ENCODE data around the gene TMEM107.

DNA sequence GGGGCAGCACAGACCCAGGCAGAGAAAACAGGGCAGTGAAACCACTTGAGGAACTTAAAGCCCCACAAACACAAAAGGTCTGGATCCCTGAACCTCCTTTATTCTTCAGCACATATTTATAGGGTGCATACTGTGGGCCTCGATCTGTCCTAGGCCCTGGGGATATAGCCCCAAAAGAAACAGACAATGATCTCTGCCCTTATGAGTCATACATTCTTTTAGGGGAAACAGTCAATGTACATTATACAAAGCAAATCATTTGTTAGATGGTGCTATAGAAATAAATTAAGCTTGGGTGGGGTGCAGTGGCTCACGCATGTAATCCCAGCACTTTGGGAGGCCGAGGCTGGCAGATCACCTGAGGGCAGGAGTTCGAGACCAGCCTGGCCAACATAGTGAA is 42.2 kb downstream of the TMEM107 start:
- no peak for TF ChIP-seq POLR2AphosphoS5 (IDR thresholded peaks at IDR 0.05)
- TF ChIP-seq, protein P1, sequence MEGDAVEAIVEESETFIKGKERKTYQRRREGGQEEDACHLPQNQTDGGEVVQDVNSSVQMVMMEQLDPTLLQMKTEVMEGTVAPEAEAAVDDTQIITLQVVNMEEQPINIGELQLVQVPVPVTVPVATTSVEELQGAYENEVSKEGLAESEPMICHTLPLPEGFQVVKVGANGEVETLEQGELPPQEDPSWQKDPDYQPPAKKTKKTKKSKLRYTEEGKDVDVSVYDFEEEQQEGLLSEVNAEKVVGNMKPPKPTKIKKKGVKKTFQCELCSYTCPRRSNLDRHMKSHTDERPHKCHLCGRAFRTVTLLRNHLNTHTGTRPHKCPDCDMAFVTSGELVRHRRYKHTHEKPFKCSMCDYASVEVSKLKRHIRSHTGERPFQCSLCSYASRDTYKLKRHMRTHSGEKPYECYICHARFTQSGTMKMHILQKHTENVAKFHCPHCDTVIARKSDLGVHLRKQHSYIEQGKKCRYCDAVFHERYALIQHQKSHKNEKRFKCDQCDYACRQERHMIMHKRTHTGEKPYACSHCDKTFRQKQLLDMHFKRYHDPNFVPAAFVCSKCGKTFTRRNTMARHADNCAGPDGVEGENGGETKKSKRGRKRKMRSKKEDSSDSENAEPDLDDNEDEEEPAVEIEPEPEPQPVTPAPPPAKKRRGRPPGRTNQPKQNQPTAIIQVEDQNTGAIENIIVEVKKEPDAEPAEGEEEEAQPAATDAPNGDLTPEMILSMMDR (IDR thresholded peaks at IDR 0.05) = no peak

All from esophagus muscularis mucosa (tissue), 3 donors.